ENCODE measurements around the gene CTDSPL. TPM values are rescaled to one million over a fixed set of nuclear protein-coding genes. Genes with fewer than 3 reads are reported as not detected.

The CTDSPL gene
- total RNA-seq, 1 donor, result 34.7 TPM

DNA sequence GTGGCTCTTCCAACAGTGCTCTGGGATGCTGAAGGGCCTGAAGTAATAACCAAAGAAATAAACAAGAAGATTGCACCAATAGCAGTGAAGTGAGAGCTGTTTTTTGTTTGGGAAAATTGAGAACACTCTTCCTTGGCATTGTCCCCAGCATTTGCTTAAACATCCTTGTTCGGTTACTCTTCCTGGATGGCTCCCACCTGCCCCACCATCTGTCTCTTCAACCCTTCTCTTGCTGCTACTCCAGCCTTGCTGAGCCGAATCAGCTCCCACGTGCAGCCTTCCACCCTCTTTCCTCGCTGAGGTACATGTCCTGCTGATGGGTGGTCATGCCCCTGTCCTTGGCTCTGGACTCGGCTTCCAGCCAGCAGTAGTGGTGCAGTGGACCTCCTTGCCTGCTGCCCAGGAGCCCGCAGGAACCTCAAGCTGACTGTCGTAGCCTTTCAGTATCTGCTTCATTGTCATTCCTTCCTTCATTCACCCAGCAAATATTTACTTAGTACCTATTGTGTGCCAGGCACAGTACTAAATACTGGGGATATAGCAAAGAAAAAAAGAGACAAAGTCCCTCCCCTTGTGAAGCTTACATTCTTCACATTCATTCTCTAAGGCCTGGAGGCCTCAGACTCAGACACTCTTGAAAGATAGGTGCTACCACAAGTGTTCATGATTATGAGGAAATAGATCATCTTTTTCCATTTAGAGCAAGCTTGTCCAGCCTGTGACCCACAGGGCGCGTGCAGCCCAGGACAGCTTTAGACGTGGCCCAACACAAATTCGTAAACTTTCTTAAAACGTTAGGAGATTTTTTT lies 111.8 kb downstream of the CTDSPL start:
- Histone ChIP-seq H3K4me3 (ENCODE audit: insufficient read depth, low read length) (no peak overlapping the region), H2AFZ (ENCODE audit: low read length) (no peak overlapping the region), H3K36me3 (ENCODE audit: insufficient read depth, low read length) (peaks cover 10% of the 10 kb centered on the region), H3K27me3 (ENCODE audit: insufficient read depth, low read length) (no peaks in the 10 kb centered on the region), H4K20me1 (ENCODE audit: insufficient read depth, low read length) (no peaks in the 10 kb centered on the region), H3K9me3 (ENCODE audit: low read depth, low read length) (no peaks in the 10 kb centered on the region), H3K4me1 (ENCODE audit: insufficient read depth, low read length) (no peaks in the 10 kb centered on the region), H3K79me2 (ENCODE audit: insufficient read depth, low read length) (no peaks in the 10 kb centered on the region), H3K27ac (ENCODE audit: low read depth, low read length) (no peak overlapping the region), H3K4me2 (ENCODE audit: insufficient read depth, low read length) (no peak overlapping the region)
- DNase-seq (ENCODE audit: insufficient read length, low spot score, missing footprints), result no peak
- TF ChIP-seq, protein P1, sequence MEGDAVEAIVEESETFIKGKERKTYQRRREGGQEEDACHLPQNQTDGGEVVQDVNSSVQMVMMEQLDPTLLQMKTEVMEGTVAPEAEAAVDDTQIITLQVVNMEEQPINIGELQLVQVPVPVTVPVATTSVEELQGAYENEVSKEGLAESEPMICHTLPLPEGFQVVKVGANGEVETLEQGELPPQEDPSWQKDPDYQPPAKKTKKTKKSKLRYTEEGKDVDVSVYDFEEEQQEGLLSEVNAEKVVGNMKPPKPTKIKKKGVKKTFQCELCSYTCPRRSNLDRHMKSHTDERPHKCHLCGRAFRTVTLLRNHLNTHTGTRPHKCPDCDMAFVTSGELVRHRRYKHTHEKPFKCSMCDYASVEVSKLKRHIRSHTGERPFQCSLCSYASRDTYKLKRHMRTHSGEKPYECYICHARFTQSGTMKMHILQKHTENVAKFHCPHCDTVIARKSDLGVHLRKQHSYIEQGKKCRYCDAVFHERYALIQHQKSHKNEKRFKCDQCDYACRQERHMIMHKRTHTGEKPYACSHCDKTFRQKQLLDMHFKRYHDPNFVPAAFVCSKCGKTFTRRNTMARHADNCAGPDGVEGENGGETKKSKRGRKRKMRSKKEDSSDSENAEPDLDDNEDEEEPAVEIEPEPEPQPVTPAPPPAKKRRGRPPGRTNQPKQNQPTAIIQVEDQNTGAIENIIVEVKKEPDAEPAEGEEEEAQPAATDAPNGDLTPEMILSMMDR (IDR thresholded peaks at IDR 0.05; ENCODE audit: extremely low read depth, low read depth, low read length), result no peak

DNA sequence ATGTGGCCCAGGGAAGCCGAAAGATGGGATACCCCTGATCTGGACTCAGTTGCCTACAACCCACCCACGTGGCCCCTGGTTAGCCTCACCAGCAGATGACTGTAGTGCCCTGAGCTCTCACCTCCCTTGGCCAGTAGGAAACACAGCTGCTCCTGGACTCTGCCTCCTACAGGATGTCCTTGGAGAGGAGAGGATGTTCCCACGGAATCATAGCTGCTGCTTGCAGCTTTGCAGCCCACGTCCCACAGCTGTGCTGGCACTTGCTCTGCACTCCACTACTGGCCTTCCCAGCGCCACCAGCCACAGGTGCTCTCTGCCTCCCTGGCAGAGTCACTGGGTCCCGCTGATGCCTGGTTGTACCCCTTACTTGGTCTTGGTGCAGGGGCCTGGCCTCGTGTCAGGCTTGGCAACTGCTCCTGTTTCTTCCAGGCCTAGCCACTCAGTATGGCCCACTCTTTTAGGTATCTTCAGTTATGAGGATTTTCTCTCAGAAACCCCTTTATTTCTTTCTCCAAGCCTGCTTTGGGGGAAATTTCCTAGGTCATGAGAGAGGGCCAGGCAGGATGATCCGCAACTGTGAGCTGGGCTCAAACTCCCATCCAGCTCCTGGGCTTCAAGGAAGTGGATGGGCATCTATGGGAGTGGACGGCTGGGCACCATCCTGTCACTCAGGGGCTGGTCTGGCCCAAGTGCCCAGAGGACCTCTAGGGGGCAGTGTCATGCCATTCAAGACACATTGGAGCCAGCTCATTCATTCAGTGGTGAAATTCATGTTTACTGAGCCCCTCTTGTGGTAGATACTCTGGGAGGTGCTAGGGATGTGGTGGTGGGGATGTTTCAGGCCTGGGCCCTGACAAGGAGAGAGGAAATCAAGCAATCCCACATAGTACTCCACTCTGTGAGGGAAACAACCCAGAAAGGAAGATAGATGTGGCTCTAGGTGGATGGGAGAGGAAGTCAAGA lies 112.7 kb downstream of the CTDSPL start:
- no peak overlapping the region for H3K4me3 ChIP-seq (ENCODE audit: insufficient read depth, low read length)
- H3K27ac ChIP-seq (ENCODE audit: low read depth, low read length), result no peak overlapping the region
- TF ChIP-seq, protein P1 (IDR thresholded peaks at IDR 0.05; ENCODE audit: extremely low read depth, low read depth, low read length), result peak; percentile 86
- H3K4me2 ChIP-seq (ENCODE audit: insufficient read depth, low read length), result no peak overlapping the region
- no peaks in the 10 kb centered on the region for H4K20me1 ChIP-seq (ENCODE audit: insufficient read depth, low read length)
- no peaks in the 10 kb centered on the region for H3K27me3 ChIP-seq (ENCODE audit: insufficient read depth, low read length)
- no peaks in the 10 kb centered on the region for H3K9me3 ChIP-seq (ENCODE audit: low read depth, low read length)
- DNase-seq (ENCODE audit: insufficient read length, low spot score, missing footprints), result no peak
- H2AFZ ChIP-seq (ENCODE audit: low read length), result no peak overlapping the region
- H3K4me1 ChIP-seq (ENCODE audit: insufficient read depth, low read length), result no peaks in the 10 kb centered on the region
- peaks cover 10% of the 10 kb centered on the region for H3K36me3 ChIP-seq (ENCODE audit: insufficient read depth, low read length)
- no peaks in the 10 kb centered on the region for H3K79me2 ChIP-seq (ENCODE audit: insufficient read depth, low read length)

DNA sequence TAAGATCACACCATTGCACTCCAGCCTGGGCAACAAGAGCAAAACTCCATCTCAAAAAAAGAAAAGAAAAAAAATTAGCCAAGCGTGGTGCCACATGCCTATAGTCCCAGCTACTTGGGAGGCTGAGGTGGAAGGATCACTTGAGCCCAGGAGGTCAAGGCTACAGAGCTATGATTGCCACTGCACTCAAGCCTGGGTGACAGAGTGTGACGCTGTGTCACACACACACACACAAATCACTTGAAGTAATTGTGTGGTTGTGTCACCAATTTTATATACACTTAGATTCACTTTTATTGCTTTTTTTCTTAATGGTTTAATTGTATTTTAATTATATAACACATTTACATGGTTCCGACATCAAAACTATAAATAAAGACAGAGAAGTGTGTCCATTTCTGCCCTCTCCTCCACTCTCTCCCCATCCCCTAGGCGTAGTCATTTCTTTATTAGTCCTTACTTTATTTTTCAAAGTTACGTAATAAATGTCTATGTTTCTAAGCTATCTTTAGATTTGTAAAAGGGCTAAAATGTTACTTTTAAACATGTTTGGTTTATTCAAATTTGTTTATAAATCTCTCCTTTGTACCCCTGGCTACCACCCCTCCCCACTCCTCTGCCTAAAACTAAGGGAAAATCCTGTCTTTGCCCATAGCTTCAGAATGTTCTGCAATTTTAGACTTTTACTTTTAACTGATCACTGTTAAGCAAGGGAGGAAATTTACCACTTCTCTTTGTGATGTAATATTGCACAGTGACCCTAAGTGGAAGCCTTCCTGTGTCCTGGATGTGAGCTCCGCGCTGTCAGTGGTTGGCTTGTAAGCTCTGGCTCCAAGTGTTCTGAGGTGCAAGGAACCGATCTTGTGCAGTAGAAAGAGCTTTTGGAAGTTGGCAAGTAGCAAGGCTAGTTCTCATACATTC lies 118.1 kb downstream of the CTDSPL start:
- H3K4me2 ChIP-seq (ENCODE audit: insufficient read depth, low read length), result no peak overlapping the region
- H3K9me3 ChIP-seq (ENCODE audit: low read depth, low read length), result no peaks in the 10 kb centered on the region
- H3K27me3 ChIP-seq (ENCODE audit: insufficient read depth, low read length), result no peaks in the 10 kb centered on the region
- peaks cover 18% of the 10 kb centered on the region for H3K36me3 ChIP-seq (ENCODE audit: insufficient read depth, low read length)
- TF ChIP-seq, protein P1 (IDR thresholded peaks at IDR 0.05; ENCODE audit: extremely low read depth, low read depth, low read length), result no peak
- no peaks in the 10 kb centered on the region for H4K20me1 ChIP-seq (ENCODE audit: insufficient read depth, low read length)
- no peaks in the 10 kb centered on the region for H3K79me2 ChIP-seq (ENCODE audit: insufficient read depth, low read length)
- H2AFZ ChIP-seq (ENCODE audit: low read length), result no peak overlapping the region
- no peak overlapping the region for H3K4me3 ChIP-seq (ENCODE audit: insufficient read depth, low read length)
- H3K4me1 ChIP-seq (ENCODE audit: insufficient read depth, low read length), result no peaks in the 10 kb centered on the region
- no peak overlapping the region for H3K27ac ChIP-seq (ENCODE audit: low read depth, low read length)
- DNase-seq (ENCODE audit: insufficient read length, low spot score, missing footprints), result no peak

Measured in osteoblast (primary cell).